ENCODE measurements around the gene INTS11. TPM values are rescaled to one million over a fixed set of nuclear protein-coding genes. Genes with fewer than 3 reads are reported as not detected.

INTS11 gene
- polyA plus RNA-seq, 1 donor (not counting 4 experiments of a cell fraction or from before 2014, with no cell fraction given), result 70.4 TPM

- Histone ChIP-seq H3K4me1 (ENCODE audit: control insufficient read depth, extremely low read depth, insufficient read depth, low read length) (peaks cover 40% of the 10 kb centered on the region), H3K36me3 (ENCODE audit: control insufficient read depth in 2 of 2, extremely low read depth in 1 of 2, insufficient read depth in 2 of 2, low read length in 2 of 2) (peaks cover 8 to 19% of the 10 kb centered on the region in 2 experiments), H3K9ac (ENCODE audit: control insufficient read depth, extremely low read depth, insufficient read depth, low read length) (peak overlapping the region; percentile 79), H4K20me1 (ENCODE audit: control insufficient read depth, extremely low read depth, insufficient read depth, low read length) (peaks cover 11% of the 10 kb centered on the region), H3K27me3 (ENCODE audit: control insufficient read depth, extremely low read depth, insufficient read depth, low read length) (no peaks in the 10 kb centered on the region), H3K27ac (ENCODE audit: control insufficient read depth, insufficient read depth, low read length) (peak overlapping the region; percentile 92), H2AFZ (ENCODE audit: control insufficient read depth, low read length) (no peak overlapping the region), H3K9me1 (ENCODE audit: control insufficient read depth, extremely low read depth, insufficient read depth, low read length) (no peaks in the 10 kb centered on the region), H3K4me3 (ENCODE audit: control insufficient read depth in 2 of 3, extremely low read depth in 1 of 3, insufficient read depth in 2 of 3, low read depth in 1 of 3, low read length in 3 of 3) (peak overlapping the region; percentile 31 to 63 (median 36)), H3K9me3 (ENCODE audit: control insufficient read depth, low read depth, low read length) (no peaks in the 10 kb centered on the region), H3K4me2 (ENCODE audit: control insufficient read depth, extremely low read depth, insufficient read depth, low read depth, low read length) (peak overlapping the region; percentile 94), H3K79me2 (ENCODE audit: control insufficient read depth, insufficient read depth, low read length) (peaks cover 83% of the 10 kb centered on the region)
- dilution Hi-C loops (cut with MboI; ENCODE audit: extremely low pct_ligation_motif_present, low sequenced_read_pairs), result no loop called here
- DNase-seq (ENCODE audit: low read depth, low spot score) (no peak), FAIRE-seq (no peak)
- TF ChIP-seq EZH2 (IDR thresholded peaks at IDR 0.05; ENCODE audit: low read length) (no peak), CTCF (optimal IDR thresholded peaks at IDR 0.05 in 1 of 3, IDR thresholded peaks at IDR 0.05 in 1 of 3, conservative IDR thresholded peaks at IDR 0.05 in 1 of 3; ENCODE audit: extremely low read depth in 1 of 3, insufficient read depth in 2 of 3, low read length in 3 of 3) (no peak)
Observed at GRCh38 chr1:1343811-1344421, 19.5 kb upstream of the INTS11 start.

GRCh38 chr1:1342584-1343115, 18.2 kb upstream of the INTS11 start:
- Histone ChIP-seq H3K4me3 (ENCODE audit: control insufficient read depth in 2 of 3, extremely low read depth in 1 of 3, insufficient read depth in 2 of 3, low read depth in 1 of 3, low read length in 3 of 3) (no peak overlapping the region), H3K4me1 (ENCODE audit: control insufficient read depth, extremely low read depth, insufficient read depth, low read length) (peaks cover 38% of the 10 kb centered on the region), H3K9me1 (ENCODE audit: control insufficient read depth, extremely low read depth, insufficient read depth, low read length) (no peaks in the 10 kb centered on the region), H3K4me2 (ENCODE audit: control insufficient read depth, extremely low read depth, insufficient read depth, low read depth, low read length) (no peak overlapping the region), H2AFZ (ENCODE audit: control insufficient read depth, low read length) (no peak overlapping the region), H3K79me2 (ENCODE audit: control insufficient read depth, insufficient read depth, low read length) (peaks cover 70% of the 10 kb centered on the region), H3K9ac (ENCODE audit: control insufficient read depth, extremely low read depth, insufficient read depth, low read length) (no peak overlapping the region), H3K36me3 (ENCODE audit: control insufficient read depth in 2 of 2, extremely low read depth in 1 of 2, insufficient read depth in 2 of 2, low read length in 2 of 2) (peaks cover 11 to 19% of the 10 kb centered on the region in 2 experiments), H3K27me3 (ENCODE audit: control insufficient read depth, extremely low read depth, insufficient read depth, low read length) (no peaks in the 10 kb centered on the region), H4K20me1 (ENCODE audit: control insufficient read depth, extremely low read depth, insufficient read depth, low read length) (peaks cover 11% of the 10 kb centered on the region), H3K27ac (ENCODE audit: control insufficient read depth, insufficient read depth, low read length) (no peak overlapping the region), H3K9me3 (ENCODE audit: control insufficient read depth, low read depth, low read length) (no peaks in the 10 kb centered on the region)
- no peak for DNase-seq (ENCODE audit: low read depth, low spot score)
- TF ChIP-seq CTCF (optimal IDR thresholded peaks at IDR 0.05 in 1 of 3, IDR thresholded peaks at IDR 0.05 in 1 of 3, conservative IDR thresholded peaks at IDR 0.05 in 1 of 3; ENCODE audit: extremely low read depth in 1 of 3, insufficient read depth in 2 of 3, low read length in 3 of 3) (no peak), EZH2 (IDR thresholded peaks at IDR 0.05; ENCODE audit: low read length) (no peak)
- dilution Hi-C loops (cut with MboI; ENCODE audit: extremely low pct_ligation_motif_present, low sequenced_read_pairs), result no loop called here
- no peak for FAIRE-seq
